ENCODE results near the gene CCDC78. TPM values are rescaled to one million over a fixed set of nuclear protein-coding genes. Genes with fewer than 3 reads are reported as not detected.
"Not testable (repeated sequence)": the region's sequence is repeated elsewhere in the genome, so short reads cannot be mapped to it uniquely, and the experiment has no call there.

The CCDC78 gene
- total RNA-seq, 2 donors from 2014 or later: 0.92 to 0.95 TPM

GRCh38 chr16:760065-760464, 33.8 kb upstream of the CCDC78 start:
- ATAC-seq (ENCODE audit: insufficient number of reproducible peaks, low FRiP score, low read depth): no peak
- Histone ChIP-seq H3K36me3 (no peaks in the 10 kb centered on the region), H3K9me3 (no peaks in the 10 kb centered on the region), H3K27me3 (replicated peaks; ENCODE audit: insufficient read depth) (no peaks in the 10 kb centered on the region), H3K4me3 (no peak overlapping the region), H3K4me1 (ENCODE audit: control insufficient read depth in 1 of 2, low read depth in 2 of 2) (no peaks in the 10 kb centered on the region), H3K27ac (no peak overlapping the region)
- no peak for DNase-seq (ENCODE audit: low spot score)
- TF ChIP-seq CTCF (IDR thresholded peaks at IDR 0.05): no peak

- H3K27me3 ChIP-seq (replicated peaks; ENCODE audit: insufficient read depth): no peaks in the 10 kb centered on the region
- no peak overlapping the region for H3K27ac ChIP-seq
- no peak overlapping the region for H3K4me3 ChIP-seq
- no peak for DNase-seq (ENCODE audit: low spot score)
- H3K9me3 ChIP-seq: no peaks in the 10 kb centered on the region
- no peaks in the 10 kb centered on the region for H3K4me1 ChIP-seq (ENCODE audit: control insufficient read depth in 1 of 2, low read depth in 2 of 2)
- no peaks in the 10 kb centered on the region for H3K36me3 ChIP-seq
- TF ChIP-seq CTCF (IDR thresholded peaks at IDR 0.05): no peak
- ATAC-seq (ENCODE audit: insufficient number of reproducible peaks, low FRiP score, low read depth): no peak
Observed at GRCh38 chr16:759110-759910, 33.1 kb upstream of the CCDC78 start.

- TF ChIP-seq CTCF (IDR thresholded peaks at IDR 0.05): no peak
- DNase-seq (ENCODE audit: low spot score): no peak
- Histone ChIP-seq H3K36me3 (no peaks in the 10 kb centered on the region), H3K27me3 (replicated peaks; ENCODE audit: insufficient read depth) (no peaks in the 10 kb centered on the region), H3K27ac (no peak overlapping the region), H3K4me3 (no peak overlapping the region), H3K4me1 (ENCODE audit: control insufficient read depth in 1 of 2, low read depth in 2 of 2) (no peaks in the 10 kb centered on the region), H3K9me3 (no peaks in the 10 kb centered on the region)
- ATAC-seq (ENCODE audit: insufficient number of reproducible peaks, low FRiP score, low read depth): no peak
Observed at GRCh38 chr16:756428-756827, 30.2 kb upstream of the CCDC78 start.

- Histone ChIP-seq H3K9me3 (no peaks in the 10 kb centered on the region), H3K27ac (no peak overlapping the region), H3K4me3 (no peak overlapping the region), H3K36me3 (no peaks in the 10 kb centered on the region), H3K27me3 (replicated peaks; ENCODE audit: insufficient read depth) (no peaks in the 10 kb centered on the region), H3K4me1 (ENCODE audit: control insufficient read depth in 1 of 2, low read depth in 2 of 2) (no peaks in the 10 kb centered on the region)
- ATAC-seq (ENCODE audit: insufficient number of reproducible peaks, low FRiP score, low read depth): no peak
- no peak for DNase-seq (ENCODE audit: low spot score)
- TF ChIP-seq CTCF (IDR thresholded peaks at IDR 0.05): no peak
Observed at GRCh38 chr16:754656-755055, 28.4 kb upstream of the CCDC78 start.

- DNase-seq (ENCODE audit: low spot score); H3K4me1 ChIP-seq (ENCODE audit: control insufficient read depth in 1 of 2, low read depth in 2 of 2); H3K27ac ChIP-seq; H3K36me3 ChIP-seq; H3K9me3 ChIP-seq; H3K4me3 ChIP-seq; ATAC-seq (ENCODE audit: insufficient number of reproducible peaks, low FRiP score, low read depth); H3K27me3 ChIP-seq (replicated peaks; ENCODE audit: insufficient read depth): not testable (repeated sequence)
Observed at GRCh38 chr16:754121-754607, 27.9 kb upstream of the CCDC78 start.

- TF ChIP-seq CTCF (IDR thresholded peaks at IDR 0.05): no peak
- H3K4me1 ChIP-seq (ENCODE audit: control insufficient read depth in 1 of 2, low read depth in 2 of 2): no peaks in the 10 kb centered on the region
- DNase-seq (ENCODE audit: low spot score) (no peak), ATAC-seq (ENCODE audit: insufficient number of reproducible peaks, low FRiP score, low read depth) (no peak)
- H3K27me3 ChIP-seq (replicated peaks; ENCODE audit: insufficient read depth): no peaks in the 10 kb centered on the region
- H3K4me3 ChIP-seq: no peak overlapping the region
- no peak overlapping the region for H3K27ac ChIP-seq
- H3K36me3 ChIP-seq: no peaks in the 10 kb centered on the region
- H3K9me3 ChIP-seq: no peaks in the 10 kb centered on the region
Observed at GRCh38 chr16:752007-752312, 25.7 kb upstream of the CCDC78 start.

Data from thoracic aorta (tissue), 2 donors.